Nephron (organoid): Measurements from ENCODE around the gene SPRR2B.
"Not testable (repeated sequence)": the region's sequence is repeated elsewhere in the genome, so short reads cannot be mapped to it uniquely, and the experiment has no call there.

Source experiments
- H3K27ac Mint-ChIP-seq, 3 experiments: 2 replicates each; pipeline ENCODE4 v1.8.0; 2020; ENCODE audit warnings: mixed read lengths in 3 of 3, mild to moderate bottlenecking in 2 of 3, moderate library complexity in 1 of 3
- H3K27me3 Mint-ChIP-seq: 2 replicates; pipeline ENCODE4 v1.8.0; 2021; ENCODE audit warnings: low read depth, mild to moderate bottlenecking, moderate library complexity, mixed read lengths
- H3K36me3 Mint-ChIP-seq: 2 replicates; pipeline ENCODE4 v1.8.0; 2020; ENCODE audit warnings: low read depth, mixed read lengths
- H3K4me1 Mint-ChIP-seq: 2 replicates; pipeline ENCODE4 v1.8.0; 2020; ENCODE audit warnings: mixed read lengths
- H3K4me3 Mint-ChIP-seq, 3 experiments: 2 replicates each; pipeline ENCODE4 v1.8.0; 2020; ENCODE audit warnings: mild to moderate bottlenecking in 3 of 3, mixed read lengths in 3 of 3, moderate library complexity in 2 of 3
- H3K9me3 Mint-ChIP-seq: 2 replicates; pipeline ENCODE4 v1.8.0; 2020; ENCODE audit warnings: mixed read lengths
- CTCF ChIP-seq, 3 experiments: fragments of 200-600 bp; sonication (generic); IDR thresholded peaks; one replicate each; pipeline ENCODE4 v1.5.0; 2021; ENCODE audit warnings: antibody characterized with exemption in 3 of 3; ENCODE audit not compliant: unreplicated experiment in 3 of 3

The SPRR2B gene

GRCh38 chr1:153072806-153073726 lies 1.7 kb upstream of the SPRR2B start:
- no peak for TF ChIP-seq CTCF (IDR thresholded peaks at IDR 0.05; ENCODE audit: unreplicated experiment in 3 of 3)
- H3K36me3 Mint-ChIP-seq: no peaks in the 10 kb centered on the region
- no peak overlapping the region for H3K4me3 Mint-ChIP-seq
- H3K4me1 Mint-ChIP-seq: no peaks in the 10 kb centered on the region
- no peak overlapping the region for H3K27ac Mint-ChIP-seq
- no peaks in the 10 kb centered on the region for H3K27me3 Mint-ChIP-seq
- peaks cover 2% of the 10 kb centered on the region for H3K9me3 Mint-ChIP-seq

GRCh38 chr1:153070243-153070642 lies 1.2 kb downstream of the SPRR2B start:
- H3K4me3 Mint-ChIP-seq: no peak overlapping the region
- H3K4me1 Mint-ChIP-seq: no peaks in the 10 kb centered on the region
- H3K27ac Mint-ChIP-seq: no peak overlapping the region
- H3K9me3 Mint-ChIP-seq: no peaks in the 10 kb centered on the region
- TF ChIP-seq CTCF (IDR thresholded peaks at IDR 0.05; ENCODE audit: unreplicated experiment in 3 of 3): no peak
- no peaks in the 10 kb centered on the region for H3K27me3 Mint-ChIP-seq
- no peaks in the 10 kb centered on the region for H3K36me3 Mint-ChIP-seq

GRCh38 chr1:153058826-153059784 lies 12.3 kb downstream of the SPRR2B start:
- Mint-ChIP-seq H3K9me3 (no peaks in the 10 kb centered on the region), H3K27me3 (no peaks in the 10 kb centered on the region), H3K36me3 (no peaks in the 10 kb centered on the region), H3K27ac (no peak overlapping the region), H3K4me1 (no peaks in the 10 kb centered on the region), H3K4me3 (no peak overlapping the region)
- TF ChIP-seq CTCF (IDR thresholded peaks at IDR 0.05; ENCODE audit: unreplicated experiment in 3 of 3): no peak

GRCh38 chr1:153058154-153058553 lies 13.3 kb downstream of the SPRR2B start:
- Mint-ChIP-seq H3K9me3 (no peaks in the 10 kb centered on the region), H3K4me1 (no peaks in the 10 kb centered on the region), H3K27me3 (no peaks in the 10 kb centered on the region), H3K27ac (no peak overlapping the region), H3K4me3 (no peak overlapping the region), H3K36me3 (no peaks in the 10 kb centered on the region)
- TF ChIP-seq CTCF (IDR thresholded peaks at IDR 0.05; ENCODE audit: unreplicated experiment in 3 of 3): no peak

GRCh38 chr1:153057375-153057774 lies 14.0 kb downstream of the SPRR2B start, which contains the start of gene SPRR2A:
Gene SPRR2A (minus strand): TSS chr1:153057512. CDS start chr1:153056735, 777 bp downstream.
- Mint-ChIP-seq H3K36me3 (no peaks in the 10 kb centered on the region), H3K27me3 (no peaks in the 10 kb centered on the region), H3K4me3 (no peak within 1 kb of the TSS), H3K27ac (no peak within 1 kb of the TSS), H3K9me3 (no peaks in the 10 kb centered on the region), H3K4me1 (no peaks in the 10 kb centered on the region)
- TF ChIP-seq CTCF (IDR thresholded peaks at IDR 0.05; ENCODE audit: unreplicated experiment in 3 of 3): no peak

GRCh38 chr1:153056111-153056510 lies 15.3 kb downstream of the SPRR2B start:
- not testable (repeated sequence) for H3K36me3 Mint-ChIP-seq, H3K4me3 Mint-ChIP-seq, H3K4me1 Mint-ChIP-seq, H3K27me3 Mint-ChIP-seq, H3K27ac Mint-ChIP-seq, H3K9me3 Mint-ChIP-seq
